ENCODE data around the gene EPS8L3. TPM values are rescaled to one million over a fixed set of nuclear protein-coding genes. Genes with fewer than 3 reads are reported as not detected.

EPS8L3 gene
- total RNA-seq, 1 donor from 2014 or later: not detected

- no peaks in the 10 kb centered on the region for H3K36me3 Mint-ChIP-seq (ENCODE audit: unreplicated experiment)
- peak; percentile 41 for DNase-seq
- peaks cover 3% of the 10 kb centered on the region for H3K4me1 Mint-ChIP-seq (ENCODE audit: low read depth, unreplicated experiment)
- H3K27ac Mint-ChIP-seq (ENCODE audit: unreplicated experiment): no peak overlapping the region
- H3K27me3 Mint-ChIP-seq (ENCODE audit: unreplicated experiment): peaks cover 10% of the 10 kb centered on the region
- TF ChIP-seq CTCF (IDR thresholded peaks at IDR 0.05; ENCODE audit: partially characterized antibody, unreplicated experiment): no peak
- no peak overlapping the region for H3K4me3 Mint-ChIP-seq (ENCODE audit: unreplicated experiment)
- H3K9me3 Mint-ChIP-seq (ENCODE audit: unreplicated experiment): peaks cover 6% of the 10 kb centered on the region
Measured at GRCh38 chr1:109792056-109792831, 28.5 kb upstream of the EPS8L3 start.

GRCh38 chr1:109791495-109792043 is 27.8 kb upstream of the EPS8L3 start:
- Mint-ChIP-seq H3K27me3 (ENCODE audit: unreplicated experiment) (peaks cover 8% of the 10 kb centered on the region), H3K9me3 (ENCODE audit: unreplicated experiment) (peaks cover 6% of the 10 kb centered on the region), H3K4me3 (ENCODE audit: unreplicated experiment) (no peak overlapping the region), H3K27ac (ENCODE audit: unreplicated experiment) (no peak overlapping the region), H3K4me1 (ENCODE audit: low read depth, unreplicated experiment) (peaks cover 3% of the 10 kb centered on the region), H3K36me3 (ENCODE audit: unreplicated experiment) (no peaks in the 10 kb centered on the region)
- no peak for TF ChIP-seq CTCF (IDR thresholded peaks at IDR 0.05; ENCODE audit: partially characterized antibody, unreplicated experiment)
- no peak for DNase-seq

GRCh38 chr1:109790735-109791494 is 27.2 kb upstream of the EPS8L3 start:
- Mint-ChIP-seq H3K4me3 (ENCODE audit: unreplicated experiment) (no peak overlapping the region), H3K36me3 (ENCODE audit: unreplicated experiment) (no peaks in the 10 kb centered on the region), H3K27ac (ENCODE audit: unreplicated experiment) (no peak overlapping the region), H3K27me3 (ENCODE audit: unreplicated experiment) (peaks cover 7% of the 10 kb centered on the region), H3K4me1 (ENCODE audit: low read depth, unreplicated experiment) (peaks cover 3% of the 10 kb centered on the region), H3K9me3 (ENCODE audit: unreplicated experiment) (peaks cover 6% of the 10 kb centered on the region)
- TF ChIP-seq CTCF (IDR thresholded peaks at IDR 0.05; ENCODE audit: partially characterized antibody, unreplicated experiment): no peak
- no peak for DNase-seq

- Mint-ChIP-seq H3K27me3 (ENCODE audit: unreplicated experiment) (peaks cover 5% of the 10 kb centered on the region), H3K36me3 (ENCODE audit: unreplicated experiment) (no peaks in the 10 kb centered on the region), H3K4me3 (ENCODE audit: unreplicated experiment) (no peak overlapping the region), H3K9me3 (ENCODE audit: unreplicated experiment) (peaks cover 4% of the 10 kb centered on the region), H3K4me1 (ENCODE audit: low read depth, unreplicated experiment) (peaks cover 3% of the 10 kb centered on the region), H3K27ac (ENCODE audit: unreplicated experiment) (no peak overlapping the region)
- DNase-seq: no peak
- TF ChIP-seq CTCF (IDR thresholded peaks at IDR 0.05; ENCODE audit: partially characterized antibody, unreplicated experiment): no peak
Measured at GRCh38 chr1:109790329-109790728, 26.6 kb upstream of the EPS8L3 start.

All from glutamatergic neuron (in vitro differentiated cells).